Activated CD8-positive, alpha-beta memory T cell treated with anti-CD3 and anti-CD28 coated beads for 1 hour (primary cell): ENCODE results near the gene ITSN1.
"Not testable (repeated sequence)": the region's sequence is repeated elsewhere in the genome, so short reads cannot be mapped to it uniquely, and the experiment has no call there.

Source experiments
- DNase-seq, 2 donors: peaks; one replicate each; pipeline ENCODE4 v3.0.0-alpha.2; 2020; ENCODE audit warnings: low read depth in 1 of 2; ENCODE audit errors: extremely low read depth in 1 of 2

Gene ITSN1

GRCh38 chr21:33729139-33729538 lies 86.8 kb downstream of the ITSN1 start:
- not testable (repeated sequence) for DNase-seq

GRCh38 chr21:33729641-33730040 lies 87.3 kb downstream of the ITSN1 start:
- DNase-seq, result no peak

GRCh38 chr21:33731447-33731846 lies 89.1 kb downstream of the ITSN1 start:
- DNase-seq, result no peak

GRCh38 chr21:33732038-33732437 lies 89.7 kb downstream of the ITSN1 start:
- DNase-seq, result no peak

- DNase-seq, result no peak
These were observed 91.3 kb downstream of the ITSN1 start for GRCh38 chr21:33733601-33734000.

- no peak for DNase-seq
These were observed 92.0 kb downstream of the ITSN1 start for GRCh38 chr21:33734291-33734690.

- DNase-seq, result no peak
These were observed 92.5 kb downstream of the ITSN1 start for GRCh38 chr21:33734818-33735217.

- DNase-seq, result no peak
These were observed 94.3 kb downstream of the ITSN1 start for GRCh38 chr21:33736569-33736968.

GRCh38 chr21:33739701-33740100 lies 97.4 kb downstream of the ITSN1 start:
- no peak for DNase-seq

- no peak for DNase-seq
These were observed 105.1 kb downstream of the ITSN1 start for GRCh38 chr21:33747420-33747819.

GRCh38 chr21:33748903-33749302 lies 106.6 kb downstream of the ITSN1 start:
- no peak for DNase-seq

GRCh38 chr21:33750017-33750416 lies 107.7 kb downstream of the ITSN1 start:
- DNase-seq, result no peak

GRCh38 chr21:33751120-33751519 lies 108.8 kb downstream of the ITSN1 start:
- DNase-seq, result no peak

- DNase-seq, result no peak
These were observed 109.2 kb downstream of the ITSN1 start for GRCh38 chr21:33751533-33751932.

GRCh38 chr21:33752260-33752659 lies 110.0 kb downstream of the ITSN1 start:
- no peak for DNase-seq

- DNase-seq, result no peak
These were observed 111.6 kb downstream of the ITSN1 start for GRCh38 chr21:33753886-33754285.

GRCh38 chr21:33754481-33754880 lies 112.2 kb downstream of the ITSN1 start:
- DNase-seq, result no peak

GRCh38 chr21:33755354-33755753 lies 113.1 kb downstream of the ITSN1 start:
- no peak for DNase-seq

- no peak for DNase-seq
These were observed 118.5 kb downstream of the ITSN1 start for GRCh38 chr21:33760641-33761440.

- no peak for DNase-seq
These were observed 119.2 kb downstream of the ITSN1 start for GRCh38 chr21:33761441-33762036.

GRCh38 chr21:33762803-33763581 lies 120.7 kb downstream of the ITSN1 start:
- no peak for DNase-seq

- no peak for DNase-seq
These were observed 121.2 kb downstream of the ITSN1 start for GRCh38 chr21:33763582-33763899.
